Suppressor macrophage treated with lipopolysaccharide for 4 hours (primary cell): ENCODE data around the gene KRTAP19-8.

Experiments
- DNase-seq: peaks from one replicate; pipeline ENCODE4 v3.0.0-alpha.2; 2020

KRTAP19-8 gene

DNA sequence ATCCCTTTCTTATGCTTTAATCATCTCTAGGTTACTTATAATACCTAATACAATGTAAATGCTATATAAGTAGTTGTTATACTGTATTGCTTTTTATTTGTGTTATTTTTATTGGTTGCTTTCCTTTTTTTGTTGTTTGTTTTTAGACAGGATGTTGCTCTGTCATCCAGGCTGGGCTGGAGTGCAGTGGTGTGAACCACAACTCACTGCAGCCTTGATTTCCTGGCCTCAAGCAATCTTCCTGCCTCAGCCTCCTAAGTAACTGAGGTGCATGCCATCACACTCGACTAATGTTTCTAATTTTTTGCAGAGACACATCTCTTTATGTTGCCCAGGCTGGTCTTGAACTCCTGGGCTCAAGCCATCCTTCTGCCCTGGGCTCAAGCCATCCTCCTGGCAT, 26.9 kb downstream of the KRTAP19-8 start:
- DNase-seq = no peak

DNA sequence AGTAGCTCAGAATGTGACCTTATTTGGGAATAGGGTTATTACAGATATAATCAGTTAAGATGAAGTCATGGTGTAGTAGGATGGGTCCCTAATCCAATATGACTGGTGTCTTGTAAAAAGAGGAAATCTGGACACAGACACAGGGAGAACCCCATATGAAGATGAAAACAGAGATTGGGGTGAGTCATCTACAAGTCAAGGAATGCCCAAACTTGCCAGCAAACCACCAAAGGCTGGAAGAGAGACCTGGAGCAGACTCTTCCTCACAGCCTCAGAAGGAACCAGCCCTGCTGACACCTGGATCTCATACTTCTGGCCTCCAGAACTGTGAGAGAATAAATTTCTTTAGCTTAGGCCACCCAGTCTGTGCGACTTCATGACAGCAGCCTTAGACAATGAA, 29.9 kb downstream of the KRTAP19-8 start:
- no peak for DNase-seq

DNA sequence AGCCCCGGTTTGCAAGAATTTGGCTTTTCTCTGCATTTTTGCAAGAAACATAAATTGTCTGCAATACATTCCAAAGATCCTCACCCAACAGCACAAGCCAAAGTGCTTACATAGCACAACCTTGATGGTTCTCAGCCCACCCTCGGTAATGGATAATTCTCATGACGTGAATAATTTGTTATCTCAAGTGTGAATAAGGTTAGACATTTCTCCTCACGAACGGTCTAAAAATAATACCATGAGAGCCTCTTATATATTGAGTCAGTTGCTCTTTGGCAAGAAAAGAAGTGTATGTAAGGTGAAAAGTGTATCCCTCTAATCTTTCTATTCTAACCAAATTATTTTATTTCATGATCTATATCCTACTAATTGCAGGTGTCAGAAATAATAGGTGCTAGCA, 33.3 kb downstream of the KRTAP19-8 start:
- no peak for DNase-seq

DNA sequence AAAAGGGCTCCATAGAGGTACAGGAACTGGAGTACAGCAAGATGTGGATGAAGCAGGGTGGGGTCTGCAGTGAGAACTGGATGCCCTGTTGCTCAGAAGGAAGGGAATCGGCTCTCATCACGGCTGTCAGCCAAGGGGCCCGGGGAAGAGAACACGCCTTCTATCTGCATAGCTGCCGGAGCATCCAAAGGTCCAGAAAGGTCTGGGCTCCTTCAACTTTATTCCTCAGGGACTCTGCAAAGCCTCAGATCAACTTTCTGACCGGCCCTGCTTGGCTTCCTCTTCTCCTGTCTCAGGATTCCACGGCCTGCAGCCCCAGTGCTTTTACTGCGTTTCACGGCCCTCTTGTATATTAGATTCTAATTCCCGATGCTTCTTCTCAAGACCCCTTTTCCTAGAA, 34.8 kb downstream of the KRTAP19-8 start:
- DNase-seq = no peak

DNA sequence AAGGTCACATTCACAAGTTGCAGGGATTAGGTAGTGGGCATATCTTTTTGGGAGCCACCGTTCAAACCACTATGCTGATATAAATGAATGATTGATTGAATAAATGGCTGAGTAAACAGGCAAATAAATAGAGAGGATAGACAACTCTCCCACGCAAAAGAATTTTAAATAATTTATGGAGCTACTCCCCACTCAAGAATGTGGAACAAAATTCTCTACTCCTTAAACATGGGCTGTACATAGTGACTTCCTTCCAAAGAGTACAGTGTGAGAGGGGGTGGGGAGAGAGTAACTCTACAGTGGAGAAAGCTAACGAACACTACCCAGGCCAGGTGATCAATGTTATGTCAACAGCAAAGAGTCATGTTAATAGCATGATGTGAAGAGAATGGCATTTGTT, 40.7 kb downstream of the KRTAP19-8 start:
- no peak for DNase-seq

DNA sequence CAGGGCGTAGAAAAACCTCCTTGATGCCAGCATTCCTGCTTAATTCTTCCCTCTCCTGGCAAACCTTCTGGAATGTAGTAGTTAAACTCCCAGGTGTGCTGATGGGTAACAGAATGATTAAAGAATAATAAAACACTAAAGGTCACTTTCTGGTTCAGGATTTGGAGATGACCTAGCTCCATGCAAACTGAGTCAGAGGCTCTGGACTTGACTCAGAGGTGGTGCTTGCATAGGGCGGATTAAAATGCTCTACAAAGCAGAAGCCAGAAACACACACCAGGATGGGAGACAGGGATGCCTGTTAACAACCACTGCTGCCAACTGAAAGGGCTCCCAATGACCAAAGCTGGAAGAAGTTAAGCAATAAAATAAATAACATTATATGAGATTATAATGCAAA, 41.5 kb downstream of the KRTAP19-8 start:
- DNase-seq = no peak

DNA sequence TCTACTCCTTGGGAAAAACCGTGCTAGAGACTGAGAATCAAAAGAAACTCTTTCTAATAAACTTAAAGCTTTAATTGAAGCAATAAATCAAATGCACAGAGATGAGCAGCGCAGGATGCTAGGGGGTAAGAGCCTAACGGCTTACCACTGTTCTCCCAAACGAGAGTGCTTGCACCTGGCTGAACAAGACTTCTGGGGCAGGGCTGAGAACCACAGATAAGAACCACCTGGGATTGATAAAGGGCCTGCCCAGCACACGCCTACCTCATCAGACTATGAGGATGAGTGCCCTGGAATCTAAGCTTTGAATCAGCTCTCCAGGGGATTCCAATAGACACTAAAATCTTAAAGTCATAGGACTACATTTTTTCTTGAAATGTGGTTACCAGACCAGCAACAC, 43.3 kb downstream of the KRTAP19-8 start:
- no peak for DNase-seq

DNA sequence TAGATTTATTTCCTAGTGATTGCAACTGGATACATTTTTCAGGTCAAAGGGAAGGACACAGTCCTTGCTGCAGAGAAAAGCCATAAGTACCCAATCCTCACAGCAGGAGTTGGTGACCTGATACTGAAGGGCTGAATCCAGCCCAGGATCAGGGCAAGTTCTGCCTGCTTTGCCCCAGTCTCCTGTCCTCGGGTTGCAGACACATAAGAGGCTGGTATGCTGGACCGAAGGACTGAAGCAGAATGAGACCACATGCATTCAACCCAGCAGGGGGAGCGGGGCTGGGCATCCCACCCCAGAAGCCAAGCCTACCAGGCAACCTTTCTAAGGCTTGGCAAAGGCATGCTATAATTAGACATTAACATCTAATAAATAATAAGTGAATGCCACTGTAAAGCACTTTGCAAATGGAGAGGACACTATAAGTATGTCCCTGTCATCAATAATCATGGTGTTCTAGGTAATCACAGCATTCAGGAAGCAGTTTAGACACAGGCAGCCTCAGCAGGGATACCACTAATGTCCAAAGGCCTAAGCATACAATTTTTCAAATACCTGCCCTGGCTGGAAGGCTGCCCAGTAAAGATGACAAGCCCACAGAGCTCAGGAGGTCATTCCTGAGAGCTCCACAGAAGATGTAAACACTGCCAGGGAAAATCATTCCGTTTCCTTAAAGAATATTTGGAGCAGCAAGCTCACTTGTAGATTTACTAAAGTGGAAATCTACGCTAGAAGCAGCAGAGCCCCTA, 47.6 kb downstream of the KRTAP19-8 start:
- DNase-seq = no peak

DNA sequence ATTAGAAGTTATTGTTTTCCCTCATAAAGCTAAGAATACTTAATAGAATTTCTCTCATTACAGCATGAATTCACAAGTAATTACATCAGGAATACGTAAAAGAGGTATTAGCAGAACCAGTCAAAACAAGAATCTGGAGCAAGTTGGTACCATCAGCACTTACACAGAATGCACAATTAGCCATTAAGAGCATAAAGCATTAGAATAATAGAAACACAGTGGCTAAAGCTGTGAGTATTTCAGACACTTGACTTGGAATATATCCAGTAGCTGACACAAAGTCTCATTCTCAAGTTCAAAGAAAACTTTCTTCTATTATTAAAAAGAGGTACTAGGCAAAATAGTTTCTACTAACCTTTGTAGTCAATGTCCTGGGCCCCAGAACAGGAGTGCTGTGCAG, 49.6 kb downstream of the KRTAP19-8 start:
- no peak for DNase-seq
